ENCODE data around the gene FOXK2.

GRCh38 chr17:82470065-82470464 lies 49.5 kb upstream of the FOXK2 start:
- no peak for TF ChIP-seq CTCF (IDR thresholded peaks at IDR 0.05)
- TF ChIP-seq POLR2AphosphoS5 (IDR thresholded peaks at IDR 0.05; ENCODE audit: insufficient read depth in 1 of 2, low read depth in 1 of 2), result no peak
- TF ChIP-seq POLR2A (IDR thresholded peaks at IDR 0.05), result no peak
